Fibroblast of lung (primary cell): Measurements from ENCODE around the gene CASP14. TPM values are rescaled to one million over a fixed set of nuclear protein-coding genes. Genes with fewer than 3 reads are reported as not detected.

ENCODE experiments used
- DNase-seq, 2 donors: peaks; one replicate each; pipeline versions ENCODE4 v3.0.0 to v3.0.0-alpha.2; 2010; ENCODE audit warnings: low read depth in 2 of 2
- H2AFZ ChIP-seq: 2 replicates; pipeline ENCODE4 v1.5.1; 2012; ENCODE audit warnings: low read length, control low read depth, inconsistent platforms
- H3K27ac ChIP-seq: 2 replicates; pipeline ENCODE4 v1.5.1; 2011; ENCODE audit warnings: low read length, control low read depth; ENCODE audit not compliant: insufficient read depth
- H3K27me3 ChIP-seq: 2 replicates; pipeline ENCODE4 v1.5.1; 2011; ENCODE audit warnings: mild to moderate bottlenecking, low read length; ENCODE audit not compliant: control insufficient read depth, insufficient read depth
- H3K36me3 ChIP-seq: 2 replicates; pipeline ENCODE4 v1.5.1; 2011; ENCODE audit warnings: low read length; ENCODE audit not compliant: control insufficient read depth, insufficient read depth
- H3K4me1 ChIP-seq: 2 replicates; pipeline ENCODE4 v1.5.1; 2011; ENCODE audit warnings: low read length; ENCODE audit not compliant: control insufficient read depth, insufficient read depth; ENCODE audit errors: extremely low read depth
- H3K4me2 ChIP-seq: 2 replicates; pipeline ENCODE4 v1.5.1; 2011; ENCODE audit warnings: low read length, control low read depth; ENCODE audit not compliant: insufficient read depth; ENCODE audit errors: extremely low read depth
- H3K4me3 ChIP-seq, 4 experiments: fragments of 200-600 bp in 1 of 4; sonication (generic) in 1 of 4; replicated peaks in 1 of 4; 2 replicates each; pipeline ENCODE4 v1.5.1; 2011 to 2016; ENCODE audit warnings: low read length in 4 of 4, low read depth in 3 of 4, mild to moderate bottlenecking in 3 of 4, control low read depth in 2 of 4, inconsistent platforms in 1 of 4, mixed read lengths in 1 of 4; ENCODE audit not compliant: insufficient read depth in 1 of 4; ENCODE audit errors: control extremely low read depth in 1 of 4
- H3K79me2 ChIP-seq: 2 replicates; pipeline ENCODE4 v1.5.1; 2012; ENCODE audit warnings: mild to moderate bottlenecking, low read length, inconsistent platforms; ENCODE audit not compliant: control insufficient read depth, insufficient read depth
- H3K9ac ChIP-seq: 2 replicates; pipeline ENCODE4 v1.5.1; 2011; ENCODE audit warnings: mild to moderate bottlenecking, low read length, control low read depth; ENCODE audit not compliant: insufficient read depth
- H3K9me3 ChIP-seq: 2 replicates; pipeline ENCODE4 v1.5.1; 2012; ENCODE audit warnings: low read depth, low read length; ENCODE audit not compliant: control insufficient read depth, insufficient read depth
- H4K20me1 ChIP-seq: 2 replicates; pipeline ENCODE4 v1.5.1; 2011; ENCODE audit warnings: low read length; ENCODE audit not compliant: control insufficient read depth, insufficient read depth; ENCODE audit errors: extremely low read depth
- EZH2 ChIP-seq: IDR thresholded peaks from 2 replicates; pipeline ENCODE4 v1.5.1; 2012; ENCODE audit warnings: low read length, control low read depth, mild to moderate bottlenecking; ENCODE audit errors: missing control alignments
- polyA plus RNA-seq, 2 donors: library from polyadenylated mRNA; depleted of rRNA in 1 of 2; stranded (reverse) in 1 of 2; unstranded in 1 of 2; fragments of >200 nt; gene quantifications; 2 replicates each; pipeline ENCODE4 v1.2.1, GENCODE V29; 2011 to 2012; ENCODE audit warnings: missing spikeins in 1 of 2
- total RNA-seq: library from RNA; depleted of rRNA; stranded (reverse); fragments of >200 nt; gene quantifications from 2 replicates; pipeline ENCODE4 v1.2.1, GENCODE V29; 2014
- TF ChIP-seq, protein P1 (sequence below), 2 donors: IDR thresholded peaks in 1 of 2; conservative IDR thresholded peaks in 1 of 2; 1 replicate in 1 of 2; 2 replicates in 1 of 2; pipeline ENCODE4 v1.5.1; 2011 to 2012; ENCODE audit warnings: low read length in 2 of 2, control low read depth in 1 of 2, inconsistent platforms in 1 of 2, low read depth in 1 of 2, mild to moderate bottlenecking in 1 of 2

Gene CASP14
- total and polyA plus RNA-seq, 2 donors (not counting 1 experiment from before 2014, with no cell fraction given): not detected

DNA sequence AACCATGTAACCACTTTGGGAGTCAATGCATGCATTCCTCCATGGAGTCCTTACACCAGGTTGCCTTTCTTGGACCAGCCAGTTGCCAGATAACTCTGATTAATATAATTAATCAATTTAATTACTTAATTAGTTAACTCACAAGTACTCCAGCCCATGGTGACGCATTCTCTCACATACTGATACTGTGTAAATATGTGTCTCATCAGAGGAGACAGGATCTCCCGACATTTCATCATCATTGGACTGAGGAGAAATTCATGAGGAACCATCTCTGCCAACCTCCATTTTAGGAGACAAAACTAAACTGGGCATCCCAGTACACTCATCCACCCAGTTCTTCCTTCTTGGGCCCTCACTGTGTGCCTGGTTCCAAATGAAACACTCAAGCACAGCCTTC, 6.5 kb upstream of the CASP14 start:
- no peaks in the 10 kb centered on the region for H3K79me2 ChIP-seq
- no peaks in the 10 kb centered on the region for H4K20me1 ChIP-seq
- H3K9ac ChIP-seq: no peak overlapping the region
- no peak overlapping the region for H3K4me2 ChIP-seq
- no peak overlapping the region for H3K27ac ChIP-seq
- H3K27me3 ChIP-seq: no peaks in the 10 kb centered on the region
- H3K4me3 ChIP-seq: no peak overlapping the region
- no peak for DNase-seq
- TF ChIP-seq, protein P1, sequence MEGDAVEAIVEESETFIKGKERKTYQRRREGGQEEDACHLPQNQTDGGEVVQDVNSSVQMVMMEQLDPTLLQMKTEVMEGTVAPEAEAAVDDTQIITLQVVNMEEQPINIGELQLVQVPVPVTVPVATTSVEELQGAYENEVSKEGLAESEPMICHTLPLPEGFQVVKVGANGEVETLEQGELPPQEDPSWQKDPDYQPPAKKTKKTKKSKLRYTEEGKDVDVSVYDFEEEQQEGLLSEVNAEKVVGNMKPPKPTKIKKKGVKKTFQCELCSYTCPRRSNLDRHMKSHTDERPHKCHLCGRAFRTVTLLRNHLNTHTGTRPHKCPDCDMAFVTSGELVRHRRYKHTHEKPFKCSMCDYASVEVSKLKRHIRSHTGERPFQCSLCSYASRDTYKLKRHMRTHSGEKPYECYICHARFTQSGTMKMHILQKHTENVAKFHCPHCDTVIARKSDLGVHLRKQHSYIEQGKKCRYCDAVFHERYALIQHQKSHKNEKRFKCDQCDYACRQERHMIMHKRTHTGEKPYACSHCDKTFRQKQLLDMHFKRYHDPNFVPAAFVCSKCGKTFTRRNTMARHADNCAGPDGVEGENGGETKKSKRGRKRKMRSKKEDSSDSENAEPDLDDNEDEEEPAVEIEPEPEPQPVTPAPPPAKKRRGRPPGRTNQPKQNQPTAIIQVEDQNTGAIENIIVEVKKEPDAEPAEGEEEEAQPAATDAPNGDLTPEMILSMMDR (conservative IDR thresholded peaks at IDR 0.05 in 1 of 2, IDR thresholded peaks at IDR 0.05 in 1 of 2; ENCODE audit: low read depth in 1 of 2, low read length in 2 of 2): no peak
- no peak for TF ChIP-seq EZH2
- H3K36me3 ChIP-seq: no peaks in the 10 kb centered on the region
- no peaks in the 10 kb centered on the region for H3K4me1 ChIP-seq
- H3K9me3 ChIP-seq: no peaks in the 10 kb centered on the region
- H2AFZ ChIP-seq: no peak overlapping the region

DNA sequence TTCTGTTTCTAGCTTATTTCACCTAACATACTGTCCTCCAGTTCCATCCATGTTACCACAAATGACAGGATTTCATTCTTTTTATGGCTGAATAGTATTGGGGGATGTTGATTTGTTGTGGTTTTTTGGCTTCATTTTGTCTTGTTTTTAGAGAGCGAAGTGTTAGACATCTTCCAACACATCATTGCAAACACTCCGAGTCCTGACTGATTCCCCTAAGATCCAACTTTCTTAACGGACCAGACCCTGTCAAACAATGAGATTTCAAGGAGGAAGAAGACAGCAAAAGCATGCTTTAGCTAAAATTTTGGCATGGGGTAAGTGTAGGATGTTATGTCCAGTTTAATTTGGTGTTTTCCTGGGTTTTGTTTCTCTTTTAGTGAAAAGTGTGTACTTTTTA, 3.8 kb upstream of the CASP14 start:
- Histone ChIP-seq H3K4me3 (no peak overlapping the region), H3K9me3 (no peaks in the 10 kb centered on the region), H3K79me2 (no peaks in the 10 kb centered on the region), H3K27me3 (no peaks in the 10 kb centered on the region), H4K20me1 (no peaks in the 10 kb centered on the region), H2AFZ (no peak overlapping the region), H3K36me3 (no peaks in the 10 kb centered on the region), H3K4me1 (no peaks in the 10 kb centered on the region), H3K27ac (no peak overlapping the region), H3K4me2 (no peak overlapping the region), H3K9ac (no peak overlapping the region)
- DNase-seq: no peak
- TF ChIP-seq, protein P1 (conservative IDR thresholded peaks at IDR 0.05 in 1 of 2, IDR thresholded peaks at IDR 0.05 in 1 of 2; ENCODE audit: low read depth in 1 of 2, low read length in 2 of 2): no peak
- no peak for TF ChIP-seq EZH2

DNA sequence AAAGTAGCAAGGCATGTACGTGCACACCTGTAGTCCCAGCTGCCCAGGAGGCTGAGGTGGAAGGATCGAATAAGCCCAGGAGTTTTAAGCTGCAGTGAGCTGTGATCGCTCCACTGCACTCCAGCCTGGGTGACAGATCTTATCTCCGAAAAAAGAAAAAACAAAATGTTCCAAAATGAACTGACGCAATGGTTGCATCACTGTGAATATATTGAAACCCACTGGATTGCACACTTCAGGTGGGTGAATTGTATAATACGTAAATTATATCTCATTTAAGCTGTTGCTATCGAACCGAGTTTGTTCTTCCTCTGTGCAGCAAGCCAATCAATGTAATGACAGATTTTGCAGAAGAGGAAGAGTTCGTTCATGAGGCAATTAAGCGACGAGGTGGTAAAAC, 1.6 kb upstream of the CASP14 start:
- H3K27ac ChIP-seq: no peak overlapping the region
- no peak overlapping the region for H3K4me2 ChIP-seq
- no peaks in the 10 kb centered on the region for H3K36me3 ChIP-seq
- no peaks in the 10 kb centered on the region for H3K79me2 ChIP-seq
- no peaks in the 10 kb centered on the region for H4K20me1 ChIP-seq
- no peaks in the 10 kb centered on the region for H3K27me3 ChIP-seq
- H3K9me3 ChIP-seq: no peaks in the 10 kb centered on the region
- no peak overlapping the region for H3K4me3 ChIP-seq
- H2AFZ ChIP-seq: no peak overlapping the region
- TF ChIP-seq EZH2: no peak
- TF ChIP-seq, protein P1 (conservative IDR thresholded peaks at IDR 0.05 in 1 of 2, IDR thresholded peaks at IDR 0.05 in 1 of 2; ENCODE audit: low read depth in 1 of 2, low read length in 2 of 2): no peak
- H3K9ac ChIP-seq: no peak overlapping the region
- no peak for DNase-seq
- H3K4me1 ChIP-seq: no peaks in the 10 kb centered on the region
